Activated CD4-positive, alpha-beta T cell treated with anti-CD3 and anti-CD28 coated beads, Interleukin-2, amount 50 U/mL, for 1 hour (primary cell): ENCODE measurements around the gene BBS1.

ENCODE experiments used
- DNase-seq: peaks from one replicate; pipeline ENCODE4 v3.0.0-alpha.2; 2020

The BBS1 gene

GRCh38 chr11:66555416-66555815 lies 45.0 kb downstream of the BBS1 start:
- no peak for DNase-seq

GRCh38 chr11:66556086-66556485 lies 45.7 kb downstream of the BBS1 start:
- DNase-seq: no peak

GRCh38 chr11:66557733-66558326 lies 47.4 kb downstream of the BBS1 start:
- no peak for DNase-seq

- DNase-seq: peak; percentile 24
Measured at GRCh38 chr11:66559142-66559865, 48.9 kb downstream of the BBS1 start.

- no peak for DNase-seq
Measured at GRCh38 chr11:66559866-66560676, 49.6 kb downstream of the BBS1 start.

GRCh38 chr11:66561178-66561974 lies 50.9 kb downstream of the BBS1 start:
- no peak for DNase-seq

- DNase-seq: no peak
Measured at GRCh38 chr11:66561975-66562248, 51.5 kb downstream of the BBS1 start.

GRCh38 chr11:66562275-66562674 lies 51.8 kb downstream of the BBS1 start:
- no peak for DNase-seq

- no peak for DNase-seq
Measured at GRCh38 chr11:66562907-66563583, 52.6 kb downstream of the BBS1 start.

- DNase-seq: no peak
Measured at GRCh38 chr11:66563832-66564231, 53.4 kb downstream of the BBS1 start.

- DNase-seq: no peak
Measured at GRCh38 chr11:66564538-66564937, 54.1 kb downstream of the BBS1 start.

- no peak for DNase-seq
Measured at GRCh38 chr11:66564984-66565383, 54.5 kb downstream of the BBS1 start.

- no peak for DNase-seq
Measured at GRCh38 chr11:66566221-66566620, 55.8 kb downstream of the BBS1 start.

- DNase-seq: no peak
Measured at GRCh38 chr11:66567787-66568123, 57.3 kb downstream of the BBS1 start.

- DNase-seq: peak; percentile 66
Measured at GRCh38 chr11:66568124-66568916, 57.9 kb downstream of the BBS1 start, which contains the start of gene CTSF. TSS of gene CTSF (minus strand) at chr11:66568606. CDS start at chr11:66568486, 120 bp downstream.

- no peak for DNase-seq
Measured at GRCh38 chr11:66569076-66569475, 58.6 kb downstream of the BBS1 start.

- DNase-seq: no peak
Measured at GRCh38 chr11:66570079-66570849, 59.8 kb downstream of the BBS1 start.

GRCh38 chr11:66570850-66571180 lies 60.4 kb downstream of the BBS1 start:
- no peak for DNase-seq

GRCh38 chr11:66579017-66579606 lies 68.7 kb downstream of the BBS1 start:
- DNase-seq: peak; percentile 78

- no peak for DNase-seq
Measured at GRCh38 chr11:66580803-66581202, 70.4 kb downstream of the BBS1 start.

GRCh38 chr11:66581261-66581660 lies 70.8 kb downstream of the BBS1 start:
- no peak for DNase-seq
